ENCODE measurements around the gene NOC2L.

DNA sequence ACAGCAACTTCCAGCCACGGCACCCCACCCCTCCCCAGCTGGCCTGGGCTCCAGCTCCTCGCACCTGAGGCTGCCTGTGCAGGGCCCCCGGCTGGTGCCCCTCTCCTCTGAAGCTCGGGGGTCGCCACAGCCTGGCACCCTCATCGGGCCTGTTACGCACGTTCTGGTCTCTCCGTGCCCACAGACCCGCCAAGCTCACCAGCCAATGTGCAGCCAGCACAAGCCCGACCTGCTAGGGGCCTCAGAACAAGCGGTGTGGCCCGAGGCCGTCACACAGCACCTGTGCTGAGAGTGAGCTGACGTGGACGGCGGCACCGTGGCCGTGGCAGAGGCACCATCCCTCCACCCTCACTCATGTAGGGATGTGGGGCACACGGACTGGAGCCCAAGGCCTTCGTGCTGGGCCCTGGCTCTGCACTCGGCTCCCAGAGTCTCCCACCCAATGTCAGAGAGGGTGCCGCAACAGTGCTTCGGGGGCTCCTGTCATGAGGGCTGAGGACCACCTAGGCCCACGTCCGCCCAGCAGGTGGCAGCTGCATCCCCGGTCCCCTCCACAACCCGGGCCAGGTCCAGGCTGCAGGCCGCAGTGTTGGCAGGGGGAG is 39.7 kb downstream of the NOC2L start:
- TF ChIP-seq POLR2AphosphoS5 (IDR thresholded peaks at IDR 0.05; ENCODE audit: insufficient read depth, low read depth, low read length) (no peak), POLR2A (IDR thresholded peaks at IDR 0.05; ENCODE audit: low read depth, low read length) (no peak), FOS (IDR thresholded peaks at IDR 0.05; ENCODE audit: borderline replicate concordance, insufficient read depth, low read length) (no peak), MYC (IDR thresholded peaks at IDR 0.05; ENCODE audit: low read depth, low read length) (no peak), EZH2 (IDR thresholded peaks at IDR 0.05; ENCODE audit: borderline replicate concordance, low read depth, low read length, severe bottlenecking) (no peak), GATA2 (IDR thresholded peaks at IDR 0.05; ENCODE audit: insufficient read depth, insufficient read length, low read depth, low read length) (no peak)
- TF ChIP-seq, protein P1, sequence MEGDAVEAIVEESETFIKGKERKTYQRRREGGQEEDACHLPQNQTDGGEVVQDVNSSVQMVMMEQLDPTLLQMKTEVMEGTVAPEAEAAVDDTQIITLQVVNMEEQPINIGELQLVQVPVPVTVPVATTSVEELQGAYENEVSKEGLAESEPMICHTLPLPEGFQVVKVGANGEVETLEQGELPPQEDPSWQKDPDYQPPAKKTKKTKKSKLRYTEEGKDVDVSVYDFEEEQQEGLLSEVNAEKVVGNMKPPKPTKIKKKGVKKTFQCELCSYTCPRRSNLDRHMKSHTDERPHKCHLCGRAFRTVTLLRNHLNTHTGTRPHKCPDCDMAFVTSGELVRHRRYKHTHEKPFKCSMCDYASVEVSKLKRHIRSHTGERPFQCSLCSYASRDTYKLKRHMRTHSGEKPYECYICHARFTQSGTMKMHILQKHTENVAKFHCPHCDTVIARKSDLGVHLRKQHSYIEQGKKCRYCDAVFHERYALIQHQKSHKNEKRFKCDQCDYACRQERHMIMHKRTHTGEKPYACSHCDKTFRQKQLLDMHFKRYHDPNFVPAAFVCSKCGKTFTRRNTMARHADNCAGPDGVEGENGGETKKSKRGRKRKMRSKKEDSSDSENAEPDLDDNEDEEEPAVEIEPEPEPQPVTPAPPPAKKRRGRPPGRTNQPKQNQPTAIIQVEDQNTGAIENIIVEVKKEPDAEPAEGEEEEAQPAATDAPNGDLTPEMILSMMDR (IDR thresholded peaks at IDR 0.05; ENCODE audit: extremely low read depth in 1 of 2, insufficient read depth in 1 of 2, low read depth in 1 of 2, low read length in 2 of 2) = no peak
- TF ChIP-seq, protein P2, sequence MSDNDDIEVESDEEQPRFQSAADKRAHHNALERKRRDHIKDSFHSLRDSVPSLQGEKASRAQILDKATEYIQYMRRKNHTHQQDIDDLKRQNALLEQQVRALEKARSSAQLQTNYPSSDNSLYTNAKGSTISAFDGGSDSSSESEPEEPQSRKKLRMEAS (IDR thresholded peaks at IDR 0.05; ENCODE audit: insufficient read depth, insufficient read length) = no peak

Measured in endothelial cell of umbilical vein (primary cell).